HFF-Myc (cell line): Measurements from ENCODE around the gene RASL11B.

Experiments
- DNase-seq: peaks from one replicate; pipeline ENCODE4 v3.0.0-alpha.2; 2011; ENCODE audit warnings: low read depth; ENCODE audit errors: extremely low read depth
- H3K4me3 ChIP-seq: replicated peaks from 2 replicates; pipeline ENCODE4 v1.5.1; 2011; ENCODE audit warnings: low read depth, mild to moderate bottlenecking, control low read depth, low read length
- TF ChIP-seq, protein P1 (sequence below): IDR thresholded peaks from 2 replicates; pipeline ENCODE4 v1.5.1; 2012; ENCODE audit warnings: mild to moderate bottlenecking, low read depth, low read length, control low read depth; ENCODE audit errors: missing control alignments

RASL11B gene

DNA sequence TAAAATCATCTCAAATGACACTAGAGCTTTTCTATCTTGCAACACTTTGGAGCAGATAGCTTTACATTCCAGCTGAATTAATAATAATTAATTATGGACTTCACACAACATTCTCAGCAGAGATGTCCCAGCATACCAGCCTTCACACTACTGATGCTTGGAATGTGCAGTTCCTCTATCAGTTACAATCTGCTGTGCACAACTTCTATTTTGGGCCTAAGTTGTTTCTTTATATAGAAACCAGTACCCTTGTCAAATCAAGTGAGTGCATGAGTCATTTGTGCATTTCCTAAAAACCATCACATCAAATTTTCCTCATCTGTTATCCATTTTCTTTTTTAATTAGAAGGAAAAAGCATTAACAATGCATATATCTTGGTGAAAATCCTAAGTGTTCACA is 8.8 kb upstream of the RASL11B start:
- H3K4me3 ChIP-seq: no peak overlapping the region
- TF ChIP-seq, protein P1, sequence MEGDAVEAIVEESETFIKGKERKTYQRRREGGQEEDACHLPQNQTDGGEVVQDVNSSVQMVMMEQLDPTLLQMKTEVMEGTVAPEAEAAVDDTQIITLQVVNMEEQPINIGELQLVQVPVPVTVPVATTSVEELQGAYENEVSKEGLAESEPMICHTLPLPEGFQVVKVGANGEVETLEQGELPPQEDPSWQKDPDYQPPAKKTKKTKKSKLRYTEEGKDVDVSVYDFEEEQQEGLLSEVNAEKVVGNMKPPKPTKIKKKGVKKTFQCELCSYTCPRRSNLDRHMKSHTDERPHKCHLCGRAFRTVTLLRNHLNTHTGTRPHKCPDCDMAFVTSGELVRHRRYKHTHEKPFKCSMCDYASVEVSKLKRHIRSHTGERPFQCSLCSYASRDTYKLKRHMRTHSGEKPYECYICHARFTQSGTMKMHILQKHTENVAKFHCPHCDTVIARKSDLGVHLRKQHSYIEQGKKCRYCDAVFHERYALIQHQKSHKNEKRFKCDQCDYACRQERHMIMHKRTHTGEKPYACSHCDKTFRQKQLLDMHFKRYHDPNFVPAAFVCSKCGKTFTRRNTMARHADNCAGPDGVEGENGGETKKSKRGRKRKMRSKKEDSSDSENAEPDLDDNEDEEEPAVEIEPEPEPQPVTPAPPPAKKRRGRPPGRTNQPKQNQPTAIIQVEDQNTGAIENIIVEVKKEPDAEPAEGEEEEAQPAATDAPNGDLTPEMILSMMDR: no peak
- no peak for DNase-seq

DNA sequence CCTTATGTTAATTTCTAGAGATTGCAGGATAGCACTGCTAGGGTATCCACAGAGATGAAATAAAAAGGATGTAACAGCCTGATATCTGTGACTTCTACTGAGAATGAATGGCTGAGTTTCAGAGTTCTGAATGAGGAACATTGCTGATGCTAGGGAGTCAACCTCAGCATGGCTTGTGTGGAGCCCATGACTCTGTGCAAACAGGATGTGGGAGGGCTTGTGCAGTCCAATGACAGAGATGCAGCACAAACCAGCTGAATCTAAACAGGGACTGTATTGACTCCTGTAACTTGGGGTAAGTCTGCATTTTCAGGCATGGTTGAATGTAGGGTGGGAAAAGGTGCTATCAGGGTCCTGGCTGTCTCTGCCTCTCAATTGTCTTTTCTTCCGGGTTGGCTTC is 5.3 kb upstream of the RASL11B start:
- no peak overlapping the region for H3K4me3 ChIP-seq
- DNase-seq: no peak
- TF ChIP-seq, protein P1: no peak

DNA sequence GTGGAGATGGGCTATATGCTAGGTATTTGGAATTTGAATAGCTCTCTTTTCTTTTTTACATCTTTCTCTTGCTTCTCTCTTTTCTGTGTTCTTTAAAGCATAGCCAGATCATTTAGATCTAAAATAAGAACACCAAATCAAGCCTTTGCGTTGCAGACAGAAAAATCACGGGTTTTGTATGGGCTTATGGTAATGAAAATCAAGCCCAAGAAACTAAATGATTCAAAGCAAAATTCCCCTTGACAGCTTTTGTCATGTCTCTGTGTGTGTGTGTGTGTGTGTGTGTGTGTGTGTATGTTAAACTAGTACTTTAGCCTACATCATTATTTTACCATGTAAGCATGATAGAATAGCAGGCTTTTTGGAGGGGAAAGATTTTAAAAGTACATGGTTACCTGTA is 1.8 kb upstream of the RASL11B start:
- TF ChIP-seq, protein P1: no peak
- no peak overlapping the region for H3K4me3 ChIP-seq
- no peak for DNase-seq

DNA sequence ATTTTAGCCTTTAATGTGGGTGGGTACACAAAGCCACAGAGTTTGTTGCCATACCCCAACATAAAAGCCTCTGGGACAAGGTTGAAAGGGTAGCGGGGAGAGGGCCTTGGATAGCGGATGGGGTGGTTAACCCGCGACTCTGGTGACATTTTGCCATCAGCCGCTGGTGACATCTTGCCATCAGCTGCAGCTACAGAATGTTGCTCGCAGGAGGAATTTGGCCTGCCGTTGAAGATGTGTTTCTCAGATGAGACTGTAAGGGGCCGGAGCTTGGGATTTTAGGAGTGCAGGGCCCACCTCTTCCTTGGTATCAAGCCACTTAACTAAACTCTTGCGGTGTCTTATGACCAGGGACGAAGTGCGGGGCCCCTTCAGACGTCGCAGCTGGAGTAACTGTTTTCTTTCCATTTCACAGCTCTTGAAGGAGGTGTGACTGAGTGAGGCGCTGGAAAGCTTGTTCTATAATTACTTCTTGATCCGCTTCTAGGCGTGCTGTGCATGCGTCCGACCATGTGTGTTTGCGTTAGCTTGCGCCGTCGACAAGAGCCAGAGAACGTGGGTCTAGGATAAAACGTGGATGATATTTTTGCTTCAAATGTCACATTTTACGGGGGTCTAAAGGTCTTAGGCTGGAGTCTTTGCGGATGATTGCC is 820 bp upstream of the RASL11B start:
- TF ChIP-seq, protein P1: no peak
- H3K4me3 ChIP-seq: peak overlapping the region; percentile 59
- no peak for DNase-seq

DNA sequence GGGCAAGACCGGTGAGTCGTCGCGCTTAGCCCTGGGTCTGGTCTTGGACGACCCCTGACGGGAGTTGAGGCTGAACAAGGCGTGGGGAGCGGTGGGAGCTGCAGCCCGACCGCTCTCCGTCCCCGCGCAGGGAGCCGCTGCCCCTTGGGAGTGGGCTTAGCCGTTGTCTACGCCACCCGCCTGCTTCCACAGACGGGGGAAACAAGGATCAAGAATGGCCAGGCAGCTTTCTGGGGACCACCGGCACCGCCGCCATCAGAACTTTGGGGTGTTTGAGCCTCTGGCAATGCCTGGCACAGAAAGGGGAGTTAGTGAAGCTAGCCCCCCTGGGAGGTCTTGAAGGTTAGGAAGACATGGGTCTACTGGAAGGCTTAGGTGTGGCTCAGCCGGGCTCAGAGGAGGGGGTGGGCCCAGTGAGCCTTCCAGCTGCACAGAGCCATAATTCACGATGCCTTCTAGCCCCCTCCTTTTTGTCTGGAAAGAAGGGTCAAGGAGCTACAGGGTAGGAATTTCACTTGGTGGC is 583 bp downstream of the RASL11B start:
- no peak for DNase-seq
- peak overlapping the region; percentile 59 for H3K4me3 ChIP-seq
- TF ChIP-seq, protein P1: no peak

DNA sequence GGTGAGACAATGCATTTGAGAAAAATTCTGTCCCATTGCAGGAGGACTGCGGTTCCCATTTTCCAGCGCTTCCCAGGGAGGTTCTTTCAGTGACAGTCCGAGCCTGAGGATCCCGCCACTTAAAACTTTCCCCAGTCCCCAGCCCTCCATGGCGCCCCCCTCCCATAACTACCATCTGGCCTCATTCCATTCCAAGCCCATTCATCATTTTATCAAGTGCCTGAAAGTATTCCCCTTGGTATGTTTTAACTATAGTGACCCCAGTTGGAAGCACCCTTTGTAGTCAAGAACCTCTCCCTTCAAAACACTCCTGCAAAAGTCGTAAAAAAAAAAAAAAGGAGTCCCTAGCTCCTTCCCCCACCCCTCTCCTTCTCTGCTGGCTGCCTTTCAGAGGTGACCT is 1.2 kb downstream of the RASL11B start:
- TF ChIP-seq, protein P1: no peak
- peak overlapping the region; percentile 59 for H3K4me3 ChIP-seq
- no peak for DNase-seq

DNA sequence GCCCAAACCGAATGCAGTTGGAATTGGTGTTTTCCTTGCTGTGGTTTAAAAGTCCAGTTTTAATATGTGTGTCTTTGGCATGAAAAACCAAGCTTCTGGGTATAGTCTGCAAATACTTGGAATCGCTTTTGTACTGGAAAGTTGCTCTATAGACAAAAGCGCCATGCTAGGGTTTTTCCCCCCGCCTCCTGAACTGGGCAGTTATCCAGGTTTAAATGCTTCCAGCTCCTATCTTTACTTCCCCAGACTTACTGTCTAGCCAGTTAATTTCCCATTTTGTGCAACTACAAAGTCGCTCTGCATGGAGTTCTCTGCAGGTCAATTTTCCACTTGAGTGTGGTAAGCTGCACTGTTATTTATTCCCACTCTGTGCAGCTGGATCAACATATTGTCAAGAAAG is 2.7 kb downstream of the RASL11B start:
- TF ChIP-seq, protein P1: no peak
- H3K4me3 ChIP-seq: no peak overlapping the region
- DNase-seq: no peak
